T-cell (primary cell): ENCODE measurements around the gene ARHGAP32. TPM values are rescaled to one million over a fixed set of nuclear protein-coding genes. Genes with fewer than 3 reads are reported as not detected.
"Not testable (repeated sequence)": the region's sequence is repeated elsewhere in the genome, so short reads cannot be mapped to it uniquely, and the experiment has no call there.

Experiments
- ATAC-seq, 4 experiments: fragments of 200-7000 bp in 3 of 4; fragments of 150-1000 bp in 1 of 4; cut with Tn5 transposase; replicated peaks in 1 of 4; 1 replicate in 3 of 4; 2 replicates in 1 of 4; pipeline ENCODE4 v1.10.0; 2021; ENCODE audit warnings: moderate library complexity in 3 of 4, mild to moderate bottlenecking in 2 of 4, moderate number of reproducible peaks in 1 of 4
- CTCF ChIA-PET, 2 donors: fragments of 300-600 bp; sonication (Branson Sonifier 250); formaldehyde crosslinking; loops; one replicate each; lab custom pipeline; 2022; ENCODE audit warnings: antibody characterized with exemption in 2 of 2; lab: Charles Lee
- POLR2A ChIA-PET, 2 donors: fragments of 300-600 bp; sonication (Branson Sonifier 250); formaldehyde crosslinking; loops; one replicate each; lab custom pipeline; 2022; ENCODE audit warnings: antibody characterized with exemption in 2 of 2; lab: Charles Lee
- DNase-seq, 35 experiments: peaks; one replicate each; pipeline versions ENCODE4 v3.0.0 to v3.0.0-alpha.2; 2013 to 2023
- H3K27ac ChIP-seq: one replicate; pipeline ENCODE4 v1.5.1; 2013; ENCODE audit warnings: low read length
- H3K27me3 ChIP-seq, 2 experiments: replicated peaks in 1 of 2; 1 replicate in 1 of 2; 2 replicates in 1 of 2; pipeline versions ENCODE4 v1.6.1 to v1.7.0; 2013; ENCODE audit warnings: low read length in 1 of 2, mixed read lengths in 1 of 2; ENCODE audit not compliant: control insufficient read depth in 2 of 2, insufficient read depth in 2 of 2; ENCODE audit errors: extremely low read depth in 1 of 2
- H3K36me3 ChIP-seq, 2 donors: 1 replicate in 1 of 2; 2 replicates in 1 of 2; pipeline versions ENCODE4 v1.6.1 to v1.7.0; 2013; ENCODE audit warnings: low read length in 1 of 2; ENCODE audit not compliant: control insufficient read depth in 2 of 2, insufficient read depth in 1 of 2; ENCODE audit errors: extremely low read depth in 1 of 2
- H3K4me1 ChIP-seq, 2 experiments: 1 replicate in 1 of 2; 2 replicates in 1 of 2; pipeline versions ENCODE4 v1.6.1 to v1.7.0; 2013; ENCODE audit warnings: low read length in 2 of 2, mixed read lengths in 1 of 2; ENCODE audit not compliant: insufficient read depth in 2 of 2, control insufficient read depth in 1 of 2; ENCODE audit errors: extremely low read depth in 1 of 2
- H3K4me3 ChIP-seq, 2 donors: 1 replicate in 1 of 2; 2 replicates in 1 of 2; pipeline versions ENCODE4 v1.5.1 to v1.7.0; 2013; ENCODE audit warnings: mild to moderate bottlenecking in 2 of 2, low read length in 1 of 2, moderate library complexity in 1 of 2; ENCODE audit not compliant: control insufficient read depth in 1 of 2; ENCODE audit errors: extremely low read depth in 1 of 2
- H3K9me3 ChIP-seq: 2 replicates; pipeline ENCODE4 v1.7.0; 2013
- H3K27ac Mint-ChIP-seq, 2 donors: one replicate each; pipeline ENCODE4 v1.8.0; 2020 to 2021; ENCODE audit warnings: mild to moderate bottlenecking in 2 of 2, mixed read lengths in 2 of 2
- H3K27me3 Mint-ChIP-seq, 2 donors: one replicate each; pipeline ENCODE4 v1.8.0; 2021 to 2022; ENCODE audit warnings: mixed read lengths in 2 of 2
- H3K36me3 Mint-ChIP-seq: one replicate; pipeline ENCODE4 v1.8.0; 2021; ENCODE audit warnings: mixed read lengths
- H3K4me1 Mint-ChIP-seq, 3 donors: one replicate each; pipeline ENCODE4 v1.8.0; 2020 to 2022; ENCODE audit warnings: mixed read lengths in 3 of 3, mild to moderate bottlenecking in 1 of 3
- H3K4me3 Mint-ChIP-seq, 3 donors: one replicate each; pipeline ENCODE4 v1.8.0; 2020 to 2022; ENCODE audit warnings: mild to moderate bottlenecking in 3 of 3, mixed read lengths in 3 of 3, moderate library complexity in 3 of 3
- H3K9me3 Mint-ChIP-seq, 3 donors: one replicate each; pipeline ENCODE4 v1.8.0; 2020 to 2022; ENCODE audit warnings: mixed read lengths in 3 of 3
- WGBS: methylation state at CpG from one replicate; pipeline ENCODE4 v1.1.5; 2013; ENCODE audit warnings: missing lambda C conversion rate; ENCODE audit not compliant: insufficient coverage; 5-methylcytosine and 5-hydroxymethylcytosine counted together
- total RNA-seq, 35 experiments: library from RNA in 6 of 35; stranded (reverse) in 6 of 35; fragments of 120-200 nt in 1 of 35; gene quantifications; one replicate each; pipeline versions ENCODE4 v1.2.1 to v1.2.4 and lab custom pipeline; 2013 to 2026

Gene ARHGAP32
- total RNA-seq, 5 donors from 2014 or later (not counting 1 experiment from before 2014, with no cell fraction given), result 4.4 to 7.8 (median 6.5) TPM

GRCh38 chr11:129141748-129142523, 50.2 kb downstream of the ARHGAP32 start:
- Histone ChIP-seq H3K36me3 (no peaks in the 10 kb centered on the region), H3K4me3 (no peak overlapping the region), H3K9me3 (no peaks in the 10 kb centered on the region), H3K27me3 (no peaks in the 10 kb centered on the region), H3K27ac (no peak overlapping the region), H3K4me1 (no peaks in the 10 kb centered on the region)
- 60% methylated on average over 1 of the region's 8 CpGs for WGBS
- Mint-ChIP-seq H3K4me3 (no peak overlapping the region), H3K9me3 (peaks cover 0 to 3% (median 2%) of the 10 kb centered on the region in 3 donors), H3K36me3 (no peaks in the 10 kb centered on the region), H3K4me1 (no peaks in the 10 kb centered on the region), H3K27me3 (no peaks in the 10 kb centered on the region), H3K27ac (no peak overlapping the region)
- no peak for ATAC-seq
- ChIA-PET POLR2A (no interaction called here), CTCF (interaction anchor here in 1 of 2 donors (0.6 kb wide), 1 partner anchor 8 kb away, joined by 3 read pairs; no protein-coding TSS in a partner anchor)
- no peak for DNase-seq

- H3K27me3 Mint-ChIP-seq, result no peaks in the 10 kb centered on the region
- ChIA-PET POLR2A (interaction anchor here in 1 of 2 donors (0.7 kb wide), 1 partner anchor 73 kb away, joined by 6 read pairs; no protein-coding TSS in a partner anchor), CTCF (no interaction called here)
- no peaks in the 10 kb centered on the region for H3K36me3 Mint-ChIP-seq
- H3K4me3 Mint-ChIP-seq, result no peak overlapping the region
- H3K4me1 Mint-ChIP-seq, result no peaks in the 10 kb centered on the region
- H3K27ac Mint-ChIP-seq, result no peak overlapping the region
- Histone ChIP-seq H3K4me3 (no peak overlapping the region), H3K27ac (no peak overlapping the region), H3K27me3 (peaks cover 0 to 3% of the 10 kb centered on the region in 2 experiments), H3K4me1 (no peaks in the 10 kb centered on the region), H3K9me3 (no peaks in the 10 kb centered on the region), H3K36me3 (no peaks in the 10 kb centered on the region)
- ATAC-seq (no peak), DNase-seq (no peak)
- no peaks in the 10 kb centered on the region for H3K9me3 Mint-ChIP-seq
- WGBS, result no CpG with 5 or more reads among the region's 6 CpGs
Measured at GRCh38 chr11:129131316-129131715, 60.8 kb downstream of the ARHGAP32 start.

- ATAC-seq, H3K9me3 Mint-ChIP-seq, H3K27ac Mint-ChIP-seq, H3K27ac ChIP-seq, H3K36me3 ChIP-seq, H3K36me3 Mint-ChIP-seq, POLR2A ChIA-PET, DNase-seq, H3K27me3 ChIP-seq, H3K4me3 Mint-ChIP-seq, H3K4me3 ChIP-seq, H3K9me3 ChIP-seq, H3K4me1 Mint-ChIP-seq, H3K4me1 ChIP-seq, H3K27me3 Mint-ChIP-seq: not testable (repeated sequence)
- CTCF ChIA-PET, result interaction anchor here in 1 of 2 donors (0.5 kb wide), 1 partner anchor 141 kb away, joined by 3 read pairs; no protein-coding TSS in a partner anchor
- 95% methylated on average over 42 of the region's 51 CpGs for WGBS
Measured at GRCh38 chr11:129128881-129129620, 63.1 kb downstream of the ARHGAP32 start.

- Histone ChIP-seq H3K4me3 (no peak overlapping the region), H3K27ac (no peak overlapping the region), H3K4me1 (peaks cover 0 to 3% of the 10 kb centered on the region in 2 experiments), H3K36me3 (no peaks in the 10 kb centered on the region), H3K9me3 (no peaks in the 10 kb centered on the region), H3K27me3 (no peaks in the 10 kb centered on the region)
- H3K9me3 Mint-ChIP-seq, result no peaks in the 10 kb centered on the region
- peaks cover 0 to 3% of the 10 kb centered on the region in 2 donors for H3K27me3 Mint-ChIP-seq
- peaks cover 2% of the 10 kb centered on the region for H3K36me3 Mint-ChIP-seq
- ChIA-PET POLR2A (interaction anchor here in 1 of 2 donors (0.6 kb wide), 1 partner anchor 11 kb away, joined by 4 read pairs; no protein-coding TSS in a partner anchor), CTCF (interaction anchor here (0.6 to 1.7 kb wide), 3 partner anchors 49 to 213 kb away, joined by 3 to 13 read pairs (median 6); no protein-coding TSS in a partner anchor)
- H3K27ac Mint-ChIP-seq, result no peak overlapping the region
- no CpG with 5 or more reads among the region's 2 CpGs for WGBS
- ATAC-seq (no peak), DNase-seq (no peak)
- H3K4me3 Mint-ChIP-seq, result no peak overlapping the region
- H3K4me1 Mint-ChIP-seq, result no peaks in the 10 kb centered on the region
Measured at GRCh38 chr11:129119036-129119435, 73.1 kb downstream of the ARHGAP32 start.

- Mint-ChIP-seq H3K4me3 (no peak overlapping the region), H3K27ac (no peak overlapping the region), H3K27me3 (peaks cover 0 to 5% of the 10 kb centered on the region in 2 donors), H3K9me3 (no peaks in the 10 kb centered on the region), H3K36me3 (no peaks in the 10 kb centered on the region), H3K4me1 (no peaks in the 10 kb centered on the region)
- no peaks in the 10 kb centered on the region for H3K27me3 ChIP-seq
- H3K9me3 ChIP-seq, result no peaks in the 10 kb centered on the region
- POLR2A ChIA-PET, result interaction anchor here in 1 of 2 donors (0.7 kb wide), 1 partner anchor 193 kb away, joined by 3 read pairs; no protein-coding TSS in a partner anchor
- no peak overlapping the region for H3K4me3 ChIP-seq
- ATAC-seq (peak in 3 of 4 experiments; percentile 38 to 53 (median 44)), DNase-seq (peak in 30 of 35 experiments; percentile 5 to 74 (median 28))
- no peak overlapping the region for H3K27ac ChIP-seq
- no peaks in the 10 kb centered on the region for H3K36me3 ChIP-seq
- CTCF ChIA-PET, result interaction anchor here (0.6 to 1.9 kb wide), 6 partner anchors 201 to 216 kb away, joined by 4 to 13 read pairs (median 5); no protein-coding TSS in a partner anchor
- peaks cover 0 to 3% of the 10 kb centered on the region in 2 experiments for H3K4me1 ChIP-seq
- no CpG with 5 or more reads among the region's 6 CpGs for WGBS
Measured at GRCh38 chr11:129117595-129118350, 74.4 kb downstream of the ARHGAP32 start.
